UCSD-AML1 (cell line): ENCODE results near the gene SPATS2L.

Experiments
- DNase-seq: peaks from one replicate; lab custom pipeline; 2025; ENCODE audit not compliant: unreplicated experiment; lab: John Stamatoyannopoulos, UW

Gene SPATS2L

DNA sequence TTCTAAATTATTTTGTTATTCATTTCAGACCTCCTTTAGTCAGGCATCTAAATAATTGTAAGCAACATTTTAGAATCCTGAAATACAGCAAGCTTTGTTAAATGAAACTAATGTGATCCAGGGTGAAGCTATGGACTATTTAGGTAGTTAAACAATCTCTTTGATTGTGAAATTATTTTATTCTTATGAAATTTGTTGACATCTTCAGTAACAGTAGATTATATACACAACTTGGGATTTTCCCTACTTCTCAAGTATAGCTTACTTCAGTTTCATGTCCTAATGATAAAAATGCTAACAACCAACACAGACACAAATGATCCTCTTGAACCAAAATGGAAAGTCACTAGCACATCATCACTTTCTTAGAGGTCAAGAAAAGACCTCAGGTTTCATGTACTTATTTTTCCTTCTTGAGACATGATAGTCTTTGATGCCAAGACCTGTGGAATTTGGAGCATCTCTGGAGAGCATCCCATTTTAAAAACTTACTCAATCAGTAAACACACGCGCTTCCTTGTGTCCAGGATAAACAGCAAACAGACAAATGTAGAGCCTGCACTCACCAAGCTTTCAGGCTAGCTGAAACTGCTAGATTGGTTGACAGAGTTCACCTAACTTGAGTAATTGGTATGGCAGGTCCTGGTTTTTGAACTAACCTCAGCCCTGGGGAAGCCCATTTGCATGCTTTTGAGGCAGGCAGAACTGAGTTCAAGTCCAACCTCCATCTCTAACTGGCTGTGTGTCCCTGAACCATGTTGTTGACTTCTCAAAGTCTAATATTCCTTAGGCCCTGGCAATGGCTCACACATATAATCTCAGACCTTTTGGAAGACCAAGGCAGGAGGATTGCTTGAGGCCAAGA is 155.6 kb downstream of the SPATS2L start:
- DNase-seq, result no peak

GRCh38 chr2:200463452-200463851 is 157.0 kb downstream of the SPATS2L start:
- DNase-seq, result no peak

GRCh38 chr2:200466425-200467418 is 160.2 kb downstream of the SPATS2L start:
- no peak for DNase-seq

- peak; percentile 37 for DNase-seq
Observed at GRCh38 chr2:200467806-200468681, 161.6 kb downstream of the SPATS2L start.

- DNase-seq, result no peak
Observed at GRCh38 chr2:200469708-200470211, 163.3 kb downstream of the SPATS2L start.

DNA sequence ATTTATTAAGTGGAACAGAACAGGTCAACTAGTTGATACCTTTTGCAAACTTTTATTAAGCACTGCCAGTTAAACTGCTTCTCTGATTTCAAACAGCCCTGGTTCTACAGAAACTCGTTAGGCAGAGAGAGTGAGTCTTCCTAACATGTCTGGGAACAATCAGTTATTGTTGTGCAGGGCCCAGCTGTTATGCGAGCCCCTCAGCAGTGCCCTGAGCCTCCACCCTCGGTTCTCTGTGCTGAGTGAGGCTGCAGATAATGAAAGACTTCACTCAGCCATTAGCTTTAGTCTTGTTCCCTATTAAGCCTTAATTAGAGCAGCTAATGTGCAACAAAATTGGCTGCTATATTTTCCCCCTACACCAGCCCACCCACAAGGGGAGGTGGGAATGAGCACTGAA is 163.7 kb downstream of the SPATS2L start:
- no peak for DNase-seq

GRCh38 chr2:200471324-200471848 is 164.9 kb downstream of the SPATS2L start:
- no peak for DNase-seq

- no peak for DNase-seq
Observed at GRCh38 chr2:200471928-200472645, 165.6 kb downstream of the SPATS2L start.

DNA sequence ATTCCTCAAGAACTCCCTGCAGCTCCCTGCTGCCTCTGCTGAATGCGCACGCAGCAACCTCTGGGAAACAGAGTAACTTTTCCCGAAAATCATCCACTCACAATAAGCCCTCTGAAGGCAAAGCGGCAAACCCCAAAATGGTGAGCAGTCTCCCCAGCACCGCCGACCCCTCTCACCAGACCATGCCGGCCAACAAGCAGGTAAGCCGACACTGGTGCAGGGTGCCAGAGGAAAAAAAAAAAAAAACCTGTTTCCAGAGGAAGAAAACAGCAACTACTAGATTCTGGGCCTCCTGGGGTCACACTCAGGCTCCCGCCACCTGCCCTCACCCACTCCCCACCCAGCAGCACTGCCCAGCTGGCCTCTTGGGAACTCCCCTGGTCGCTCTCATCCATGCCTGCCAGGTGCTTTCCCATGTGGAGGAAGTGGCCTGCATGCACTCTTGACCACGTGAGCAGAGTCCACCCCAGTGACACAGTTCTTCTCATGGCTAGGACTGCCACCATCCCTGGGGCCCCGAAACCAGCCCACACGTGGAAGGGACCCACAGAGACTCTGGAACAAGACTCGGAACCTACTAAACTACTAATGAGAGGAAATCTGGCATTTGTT is 166.5 kb downstream of the SPATS2L start:
- no peak for DNase-seq

- no peak for DNase-seq
Observed at GRCh38 chr2:200475795-200476194, 169.3 kb downstream of the SPATS2L start.

DNA sequence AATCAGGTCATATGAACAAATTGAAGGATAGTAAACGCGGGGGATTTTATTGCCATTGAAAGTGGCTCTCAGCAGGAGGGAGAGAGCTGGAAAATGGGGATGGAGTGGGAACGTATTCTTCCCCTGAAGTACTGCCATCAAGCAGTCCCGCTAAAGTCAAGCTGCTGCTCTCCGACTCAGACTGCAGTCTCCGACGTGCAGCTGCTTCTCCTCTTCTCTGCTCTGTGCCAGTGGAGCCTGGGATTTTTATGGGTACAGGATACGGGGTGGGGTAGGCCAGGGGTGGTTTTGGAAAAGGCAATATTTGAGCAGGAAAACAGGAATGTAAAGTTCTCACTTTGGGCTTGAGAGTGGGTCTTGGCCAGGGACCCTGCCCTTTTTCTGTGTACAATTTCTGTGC is 170.3 kb downstream of the SPATS2L start:
- no peak for DNase-seq

DNA sequence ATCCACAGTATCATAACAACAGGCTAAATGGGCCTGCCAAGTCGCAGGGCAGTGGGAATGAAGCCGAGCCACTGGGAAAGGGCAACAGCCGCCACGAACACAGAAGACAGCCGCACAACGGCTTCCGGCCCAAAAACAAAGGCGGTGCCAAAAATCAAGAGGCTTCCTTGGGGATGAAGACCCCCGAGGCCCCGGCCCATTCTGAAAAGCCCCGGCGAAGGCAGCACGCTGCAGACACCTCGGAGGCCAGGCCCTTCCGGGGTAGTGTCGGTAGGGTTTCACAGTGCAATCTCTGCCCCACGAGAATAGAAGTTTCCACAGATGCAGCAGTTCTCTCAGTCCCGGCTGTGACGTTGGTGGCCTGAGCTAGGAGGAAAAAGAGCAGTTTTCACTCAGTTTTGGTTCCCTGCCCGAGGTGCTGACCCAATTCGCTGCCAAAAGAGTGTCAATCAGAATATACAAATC is 171.2 kb downstream of the SPATS2L start:
- no peak for DNase-seq

- DNase-seq, result no peak
Observed at GRCh38 chr2:200479692-200480265, 173.3 kb downstream of the SPATS2L start.

GRCh38 chr2:200482194-200482593 is 175.7 kb downstream of the SPATS2L start:
- DNase-seq, result no peak

- peak; percentile 56 for DNase-seq
Observed at GRCh38 chr2:200483729-200484198, 177.3 kb downstream of the SPATS2L start.

- DNase-seq, result no peak
Observed at GRCh38 chr2:200484934-200485333, 178.4 kb downstream of the SPATS2L start.

- DNase-seq, result no peak
Observed at GRCh38 chr2:200486529-200486928, 180.0 kb downstream of the SPATS2L start.

DNA sequence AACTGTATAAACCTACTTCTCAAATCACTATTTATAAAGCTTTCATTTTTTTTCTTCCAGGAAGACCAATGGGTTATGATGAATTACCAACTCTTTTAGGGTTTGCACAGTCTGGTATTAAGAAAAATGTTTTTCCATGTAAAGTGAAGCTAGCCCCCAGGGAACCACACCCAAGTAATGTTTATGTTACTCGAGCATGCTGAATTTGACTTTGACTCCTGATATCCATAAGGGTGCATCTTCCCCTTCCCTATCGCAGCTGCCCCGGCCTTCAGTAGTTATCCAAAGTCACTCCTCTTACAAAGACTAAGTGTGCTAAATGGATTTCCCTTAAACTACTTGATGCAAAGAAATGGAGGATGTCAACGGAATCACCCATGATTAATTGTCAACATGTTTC is 181.7 kb downstream of the SPATS2L start:
- no peak for DNase-seq

DNA sequence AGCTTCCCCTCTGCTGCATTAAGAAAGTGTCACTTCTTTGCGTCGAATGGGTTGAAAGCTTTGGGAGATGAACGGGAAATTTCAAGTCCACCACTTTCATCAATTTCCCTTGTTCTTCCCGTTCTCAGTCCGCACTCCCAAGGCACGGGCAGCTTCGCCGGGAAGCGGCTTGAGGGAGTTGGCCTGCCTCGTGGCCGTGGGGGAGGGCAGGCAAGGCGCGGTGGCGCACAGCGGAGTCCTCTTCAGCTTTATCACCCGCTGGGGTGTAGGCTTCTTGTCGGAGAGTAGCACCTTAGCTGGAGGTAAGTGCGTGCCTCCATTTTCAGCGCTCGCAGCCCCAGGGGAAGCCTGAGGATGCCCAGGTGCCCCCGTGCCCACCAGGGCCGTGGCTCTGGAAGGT is 183.5 kb downstream of the SPATS2L start:
- no peak for DNase-seq
